Vagina (tissue), 2 donors: ENCODE data around the gene CD300LD.

ENCODE experiments used
- POLR2A ChIP-seq, 2 donors: fragments of 450-650 bp; IDR thresholded peaks; one replicate each; pipeline ENCODE4 v1.6.1; 2017; ENCODE audit warnings: antibody characterized with exemption in 2 of 2, mild to moderate bottlenecking in 2 of 2, moderate library complexity in 2 of 2
- POLR2AphosphoS5 ChIP-seq, 2 donors: sonication (generic); formaldehyde crosslinking; IDR thresholded peaks; one replicate each; pipeline ENCODE4 v1.9.0; 2017; ENCODE audit warnings: antibody characterized with exemption in 2 of 2, mild to moderate bottlenecking in 2 of 2, low read depth in 1 of 2; ENCODE audit not compliant: insufficient read depth in 1 of 2
- TF ChIP-seq, protein P1 (sequence below), 3 experiments: fragments of 450-650 bp in 2 of 3; fragments of 200-600 bp in 1 of 3; sonication (generic) in 1 of 3; IDR thresholded peaks; one replicate each; pipeline ENCODE4 v1.5.1; 2017 to 2019; ENCODE audit warnings: antibody characterized with exemption in 3 of 3, mild to moderate bottlenecking in 2 of 3, moderate library complexity in 2 of 3

DNA sequence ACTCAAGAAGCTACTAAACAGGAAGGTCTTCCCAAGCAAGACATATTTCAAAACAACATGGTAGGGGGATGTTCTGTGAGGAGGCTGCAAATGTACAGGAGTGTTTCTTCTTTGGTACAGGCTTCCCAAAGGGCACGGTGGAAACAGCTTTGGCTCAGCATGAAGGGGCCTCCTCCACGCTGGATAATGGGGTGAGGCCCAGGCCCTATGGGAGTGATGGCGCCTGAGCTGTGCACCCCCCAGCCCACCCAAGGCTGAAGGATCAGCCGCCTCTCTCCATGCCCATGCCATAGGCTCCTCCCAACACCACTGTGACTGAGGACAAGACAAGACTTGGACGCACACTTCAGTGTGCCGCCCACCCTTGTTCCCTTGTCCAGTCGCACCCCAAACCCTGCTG lies 24.6 kb upstream of the CD300LD start:
- TF ChIP-seq, protein P1, sequence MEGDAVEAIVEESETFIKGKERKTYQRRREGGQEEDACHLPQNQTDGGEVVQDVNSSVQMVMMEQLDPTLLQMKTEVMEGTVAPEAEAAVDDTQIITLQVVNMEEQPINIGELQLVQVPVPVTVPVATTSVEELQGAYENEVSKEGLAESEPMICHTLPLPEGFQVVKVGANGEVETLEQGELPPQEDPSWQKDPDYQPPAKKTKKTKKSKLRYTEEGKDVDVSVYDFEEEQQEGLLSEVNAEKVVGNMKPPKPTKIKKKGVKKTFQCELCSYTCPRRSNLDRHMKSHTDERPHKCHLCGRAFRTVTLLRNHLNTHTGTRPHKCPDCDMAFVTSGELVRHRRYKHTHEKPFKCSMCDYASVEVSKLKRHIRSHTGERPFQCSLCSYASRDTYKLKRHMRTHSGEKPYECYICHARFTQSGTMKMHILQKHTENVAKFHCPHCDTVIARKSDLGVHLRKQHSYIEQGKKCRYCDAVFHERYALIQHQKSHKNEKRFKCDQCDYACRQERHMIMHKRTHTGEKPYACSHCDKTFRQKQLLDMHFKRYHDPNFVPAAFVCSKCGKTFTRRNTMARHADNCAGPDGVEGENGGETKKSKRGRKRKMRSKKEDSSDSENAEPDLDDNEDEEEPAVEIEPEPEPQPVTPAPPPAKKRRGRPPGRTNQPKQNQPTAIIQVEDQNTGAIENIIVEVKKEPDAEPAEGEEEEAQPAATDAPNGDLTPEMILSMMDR (IDR thresholded peaks at IDR 0.05), result no peak
- TF ChIP-seq POLR2A (IDR thresholded peaks at IDR 0.05) (no peak), POLR2AphosphoS5 (IDR thresholded peaks at IDR 0.05; ENCODE audit: insufficient read depth in 1 of 2, low read depth in 1 of 2) (no peak)
